ENCODE measurements around the gene IL22.
A peak's percentile ranks its signal among the peaks of the same experiment; 100 is the strongest.

The IL22 gene

DNA sequence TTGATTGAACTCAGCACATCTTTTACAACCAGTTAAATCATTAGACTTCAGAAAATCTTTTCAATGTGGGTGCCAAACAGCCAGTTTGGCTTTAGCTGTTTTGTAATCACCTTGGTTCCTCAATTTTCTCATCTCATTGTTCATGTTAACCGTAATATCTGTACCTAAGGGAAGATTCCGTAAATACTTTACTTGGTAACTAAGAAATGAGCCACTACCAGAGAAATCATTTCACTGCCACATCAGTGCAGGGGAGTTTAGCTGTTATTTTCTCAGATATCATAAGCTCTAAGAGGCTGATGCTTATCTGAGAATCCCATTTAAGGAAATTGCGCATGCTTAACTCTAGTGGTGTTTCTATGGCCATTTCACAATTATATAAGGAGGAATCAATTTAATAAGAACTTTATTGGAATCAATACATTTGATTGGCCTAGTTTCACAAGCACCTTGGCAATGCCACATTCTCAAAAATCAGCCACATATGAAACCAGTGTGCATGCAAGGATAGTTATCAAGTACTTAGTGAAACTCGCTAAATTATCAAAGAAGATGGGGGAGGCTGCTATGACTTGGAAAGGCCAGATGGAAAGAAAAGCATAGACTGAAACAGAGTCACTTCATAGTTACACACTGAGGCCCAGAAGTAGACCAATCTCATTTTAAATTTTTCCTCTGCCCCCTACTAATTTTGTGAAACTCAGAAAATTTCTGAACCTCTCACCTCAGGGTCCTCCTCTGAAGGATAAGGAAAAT lies 28.1 kb upstream of the IL22 start:
- H3K27me3 ChIP-seq, result no peaks in the 10 kb centered on the region
- H3K4me3 ChIP-seq (ENCODE audit: low read depth in 1 of 2, low read length in 1 of 2), result no peak overlapping the region
- no peaks in the 10 kb centered on the region for H3K9me3 ChIP-seq
- H3K4me1 ChIP-seq (ENCODE audit: control insufficient read depth in 1 of 2, insufficient read depth in 1 of 2, low read depth in 1 of 2, low read length in 1 of 2), result peaks cover 34 to 38% of the 10 kb centered on the region in 2 experiments
- peak overlapping the region; percentile 58 for H3K27ac ChIP-seq
- TF ChIP-seq, protein P1, sequence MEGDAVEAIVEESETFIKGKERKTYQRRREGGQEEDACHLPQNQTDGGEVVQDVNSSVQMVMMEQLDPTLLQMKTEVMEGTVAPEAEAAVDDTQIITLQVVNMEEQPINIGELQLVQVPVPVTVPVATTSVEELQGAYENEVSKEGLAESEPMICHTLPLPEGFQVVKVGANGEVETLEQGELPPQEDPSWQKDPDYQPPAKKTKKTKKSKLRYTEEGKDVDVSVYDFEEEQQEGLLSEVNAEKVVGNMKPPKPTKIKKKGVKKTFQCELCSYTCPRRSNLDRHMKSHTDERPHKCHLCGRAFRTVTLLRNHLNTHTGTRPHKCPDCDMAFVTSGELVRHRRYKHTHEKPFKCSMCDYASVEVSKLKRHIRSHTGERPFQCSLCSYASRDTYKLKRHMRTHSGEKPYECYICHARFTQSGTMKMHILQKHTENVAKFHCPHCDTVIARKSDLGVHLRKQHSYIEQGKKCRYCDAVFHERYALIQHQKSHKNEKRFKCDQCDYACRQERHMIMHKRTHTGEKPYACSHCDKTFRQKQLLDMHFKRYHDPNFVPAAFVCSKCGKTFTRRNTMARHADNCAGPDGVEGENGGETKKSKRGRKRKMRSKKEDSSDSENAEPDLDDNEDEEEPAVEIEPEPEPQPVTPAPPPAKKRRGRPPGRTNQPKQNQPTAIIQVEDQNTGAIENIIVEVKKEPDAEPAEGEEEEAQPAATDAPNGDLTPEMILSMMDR (IDR thresholded peaks at IDR 0.05), result no peak
- H3K36me3 ChIP-seq, result no peaks in the 10 kb centered on the region

DNA sequence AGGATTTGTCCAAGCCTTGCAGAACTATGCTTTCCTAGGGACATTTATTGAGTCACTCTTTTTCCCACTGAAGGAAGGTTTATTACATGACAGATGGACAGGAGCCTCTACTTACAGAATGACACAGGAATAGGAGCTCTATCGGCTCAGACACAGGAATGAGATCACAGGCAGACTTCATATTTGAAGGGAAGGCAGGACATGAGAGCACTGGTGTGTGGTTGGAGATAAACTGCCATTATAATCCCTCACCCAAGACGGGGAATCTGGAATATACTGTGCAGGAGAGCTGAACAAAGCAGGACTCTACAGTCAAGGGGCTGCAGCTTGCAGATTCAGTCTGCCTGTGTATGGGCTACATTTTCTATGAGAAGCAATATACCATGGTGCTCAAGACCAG lies 26.8 kb upstream of the IL22 start:
- H3K36me3 ChIP-seq, result no peaks in the 10 kb centered on the region
- no peaks in the 10 kb centered on the region for H3K27me3 ChIP-seq
- H3K4me3 ChIP-seq (ENCODE audit: low read depth in 1 of 2, low read length in 1 of 2), result no peak overlapping the region
- TF ChIP-seq, protein P1 (IDR thresholded peaks at IDR 0.05), result no peak
- H3K27ac ChIP-seq, result no peak overlapping the region
- peaks cover 39 to 45% of the 10 kb centered on the region in 2 experiments for H3K4me1 ChIP-seq (ENCODE audit: control insufficient read depth in 1 of 2, insufficient read depth in 1 of 2, low read depth in 1 of 2, low read length in 1 of 2)
- H3K9me3 ChIP-seq, result no peaks in the 10 kb centered on the region

DNA sequence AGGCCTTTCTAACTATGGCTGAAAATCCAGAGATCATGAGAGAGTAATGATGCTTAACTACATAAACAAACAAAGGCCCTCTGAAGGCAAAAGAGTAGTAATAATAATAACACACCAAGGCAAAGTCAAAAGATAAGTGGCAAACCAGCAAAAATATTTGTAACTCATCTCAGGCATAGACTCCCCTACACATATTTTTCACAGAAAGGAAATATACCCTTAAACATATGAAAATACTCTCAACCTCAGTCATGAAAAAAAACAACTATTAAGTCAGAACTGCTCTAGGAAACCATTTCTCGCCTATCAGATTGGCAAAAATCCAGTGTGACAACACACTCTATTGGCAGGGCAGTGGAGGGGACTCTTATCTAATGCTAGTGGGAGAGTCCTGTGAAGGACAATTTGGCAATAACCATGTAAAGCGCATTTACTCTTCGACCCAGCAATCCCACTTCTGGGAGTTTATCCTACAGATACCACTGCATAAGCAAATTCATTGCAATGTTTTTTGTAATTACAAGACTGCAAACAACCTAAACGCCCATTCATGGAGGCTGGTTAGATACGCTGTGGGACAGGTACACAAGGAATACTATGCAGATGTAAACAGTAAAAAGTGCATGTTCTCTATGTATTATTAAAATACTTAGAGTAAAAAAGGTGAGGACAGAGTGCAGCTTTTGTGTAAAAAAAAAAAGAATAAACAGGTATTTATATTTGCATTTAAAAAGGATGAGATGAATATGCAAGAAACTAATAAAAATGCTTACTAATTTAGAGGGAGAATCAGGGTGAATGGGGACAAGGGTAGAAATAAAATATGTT lies 26.0 kb upstream of the IL22 start:
- Histone ChIP-seq H3K36me3 (no peaks in the 10 kb centered on the region), H3K27me3 (no peaks in the 10 kb centered on the region), H3K4me1 (ENCODE audit: control insufficient read depth in 1 of 2, insufficient read depth in 1 of 2, low read depth in 1 of 2, low read length in 1 of 2) (peaks cover 38 to 42% of the 10 kb centered on the region in 2 experiments), H3K27ac (no peak overlapping the region), H3K9me3 (no peaks in the 10 kb centered on the region), H3K4me3 (ENCODE audit: low read depth in 1 of 2, low read length in 1 of 2) (no peak overlapping the region)
- TF ChIP-seq, protein P1 (IDR thresholded peaks at IDR 0.05), result no peak

DNA sequence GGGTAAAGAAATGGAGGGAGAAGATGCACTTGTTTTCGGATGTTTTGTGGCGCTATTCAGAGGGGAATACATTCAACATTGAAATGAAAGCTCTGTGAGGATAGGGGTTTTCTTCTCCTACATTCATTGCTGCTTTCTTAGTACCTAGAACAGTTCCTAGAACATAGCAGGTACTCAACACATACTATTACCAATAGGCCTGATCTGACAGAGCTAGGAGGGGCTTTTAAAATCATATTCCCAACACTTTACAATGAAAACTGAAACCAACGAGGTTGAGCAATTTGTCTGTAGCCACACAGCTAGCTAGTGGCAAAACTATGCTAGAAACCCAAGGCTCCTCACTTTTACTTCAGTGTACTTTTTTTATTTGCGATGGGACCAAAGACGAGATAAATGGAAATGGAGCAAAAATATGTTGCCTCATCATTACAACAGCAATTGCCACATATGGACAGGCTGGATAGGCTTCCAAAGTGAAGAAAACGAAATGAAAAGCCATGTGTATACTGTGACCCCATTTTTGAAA lies 23.1 kb upstream of the IL22 start:
- Histone ChIP-seq H3K4me1 (ENCODE audit: control insufficient read depth in 1 of 2, insufficient read depth in 1 of 2, low read depth in 1 of 2, low read length in 1 of 2) (peaks cover 57 to 62% of the 10 kb centered on the region in 2 experiments), H3K27ac (peak overlapping the region; percentile 57), H3K36me3 (no peaks in the 10 kb centered on the region), H3K27me3 (no peaks in the 10 kb centered on the region), H3K4me3 (ENCODE audit: low read depth in 1 of 2, low read length in 1 of 2) (no peak overlapping the region), H3K9me3 (no peaks in the 10 kb centered on the region)
- TF ChIP-seq, protein P1 (IDR thresholded peaks at IDR 0.05), result no peak

DNA sequence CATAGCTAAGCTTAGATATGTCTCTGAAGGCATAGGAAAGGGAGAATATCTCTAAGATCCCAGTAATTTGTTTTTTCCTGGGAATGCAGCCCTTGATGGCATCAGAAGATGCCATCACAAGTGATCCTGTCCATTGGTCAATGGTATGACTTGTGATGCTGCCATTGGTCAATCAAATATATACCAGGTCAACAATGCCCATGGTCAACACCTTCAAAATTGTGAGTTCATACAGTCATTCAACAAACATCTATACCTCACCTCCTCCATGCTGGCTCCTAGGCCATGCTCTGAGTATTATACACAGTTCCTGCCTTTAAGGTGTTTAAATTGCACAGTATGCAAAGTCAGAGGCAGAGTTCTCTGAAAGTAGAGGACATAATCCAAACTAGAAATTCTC lies 19.3 kb upstream of the IL22 start:
- H3K4me3 ChIP-seq (ENCODE audit: low read depth in 1 of 2, low read length in 1 of 2), result no peak overlapping the region
- no peaks in the 10 kb centered on the region for H3K36me3 ChIP-seq
- peak overlapping the region; percentile 59 for H3K27ac ChIP-seq
- TF ChIP-seq, protein P1 (IDR thresholded peaks at IDR 0.05), result no peak
- H3K27me3 ChIP-seq, result no peaks in the 10 kb centered on the region
- no peaks in the 10 kb centered on the region for H3K9me3 ChIP-seq
- H3K4me1 ChIP-seq (ENCODE audit: control insufficient read depth in 1 of 2, insufficient read depth in 1 of 2, low read depth in 1 of 2, low read length in 1 of 2), result peaks cover 77 to 87% of the 10 kb centered on the region in 2 experiments

All from neutrophil (primary cell).